Stimulated activated CD4-positive, alpha-beta T cell treated with anti-CD3 and anti-CD28 coated beads, Interleukin-15, amount 100 ng/mL, for 24 hours (primary cell): ENCODE measurements around the gene RPS6KA2.
"Not testable (repeated sequence)": the region's sequence is repeated elsewhere in the genome, so short reads cannot be mapped to it uniquely, and the experiment has no call there.

Source experiments
- DNase-seq: peaks from one replicate; pipeline ENCODE4 v3.0.0-alpha.2; 2020

RPS6KA2 gene

GRCh38 chr6:166655713-166656229 is 28.7 kb upstream of the RPS6KA2 start:
- no peak for DNase-seq

GRCh38 chr6:166655251-166655650 is 28.2 kb upstream of the RPS6KA2 start:
- DNase-seq: no peak

- DNase-seq: no peak
These were observed 27.5 kb upstream of the RPS6KA2 start for GRCh38 chr6:166654573-166654972.

GRCh38 chr6:166653639-166653941 is 26.5 kb upstream of the RPS6KA2 start:
- DNase-seq: no peak

GRCh38 chr6:166650824-166651807 is 24.1 kb upstream of the RPS6KA2 start:
- DNase-seq: no peak

- DNase-seq: no peak
These were observed 23.0 kb upstream of the RPS6KA2 start for GRCh38 chr6:166650047-166650446.

- no peak for DNase-seq
These were observed 21.8 kb upstream of the RPS6KA2 start for GRCh38 chr6:166648846-166649245.

- no peak for DNase-seq
These were observed 20.8 kb upstream of the RPS6KA2 start for GRCh38 chr6:166647896-166648295.

- no peak for DNase-seq
These were observed 19.7 kb upstream of the RPS6KA2 start for GRCh38 chr6:166646716-166647115.

- DNase-seq: no peak
These were observed 18.8 kb upstream of the RPS6KA2 start for GRCh38 chr6:166645896-166646295.

- DNase-seq: no peak
These were observed 17.6 kb upstream of the RPS6KA2 start for GRCh38 chr6:166644681-166645080.

- DNase-seq: no peak
These were observed 17.0 kb upstream of the RPS6KA2 start for GRCh38 chr6:166643891-166644590.

GRCh38 chr6:166642646-166643045 is 15.6 kb upstream of the RPS6KA2 start:
- DNase-seq: no peak

- peak; percentile 30 for DNase-seq
These were observed 13.4 kb upstream of the RPS6KA2 start for GRCh38 chr6:166640342-166641043.

GRCh38 chr6:166639921-166640320 is 12.9 kb upstream of the RPS6KA2 start:
- DNase-seq: no peak

- no peak for DNase-seq
These were observed 11.5 kb upstream of the RPS6KA2 start for GRCh38 chr6:166638573-166638964.

- no peak for DNase-seq
These were observed 10.9 kb upstream of the RPS6KA2 start for GRCh38 chr6:166637812-166638572.

GRCh38 chr6:166636934-166637333 is 9.9 kb upstream of the RPS6KA2 start:
- no peak for DNase-seq

GRCh38 chr6:166636191-166636933 is 9.3 kb upstream of the RPS6KA2 start:
- DNase-seq: no peak

GRCh38 chr6:166635013-166635970 is 8.2 kb upstream of the RPS6KA2 start:
- no peak for DNase-seq

GRCh38 chr6:166634581-166634980 is 7.5 kb upstream of the RPS6KA2 start:
- DNase-seq: not testable (repeated sequence)
